ENCODE data around the gene ARHGEF25. TPM values are rescaled to one million over a fixed set of nuclear protein-coding genes. Genes with fewer than 3 reads are reported as not detected.

Gene ARHGEF25
- total and polyA plus RNA-seq, 2 of the 13 experiments (the other 11 are each of a cell fraction or from before 2014, with no cell fraction given): 11.5 to 12.5 TPM

DNA sequence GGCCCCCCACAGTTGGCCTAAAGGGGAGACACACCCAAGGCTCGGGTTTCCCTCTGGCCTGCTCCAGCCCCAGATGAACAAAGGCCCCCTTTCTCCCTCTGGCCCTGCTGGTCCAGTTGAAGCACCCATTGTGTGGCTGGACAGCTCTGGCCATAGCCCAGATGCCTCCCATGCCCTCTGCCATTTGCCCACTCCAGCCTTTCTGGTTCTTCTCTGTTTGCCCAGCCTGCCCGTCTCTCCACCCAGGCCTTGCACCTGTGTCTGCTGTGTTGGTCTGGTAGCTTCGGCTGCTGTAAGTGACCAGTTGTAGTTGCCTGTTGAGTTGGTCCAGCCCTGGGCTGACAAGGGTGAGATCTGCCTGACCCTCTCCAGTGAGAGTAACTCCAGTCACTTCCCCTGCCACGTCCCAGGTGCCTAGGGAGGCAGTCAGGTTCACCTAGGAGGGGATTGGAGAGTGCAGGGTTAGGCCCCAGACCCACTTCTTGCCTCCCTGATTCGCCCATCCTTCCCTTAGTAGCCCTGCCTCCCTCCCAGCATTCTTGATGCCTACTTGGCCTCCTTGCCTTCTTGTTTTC, 18.7 kb downstream of the ARHGEF25 start (continued):
- TF ChIP-seq, protein P1, sequence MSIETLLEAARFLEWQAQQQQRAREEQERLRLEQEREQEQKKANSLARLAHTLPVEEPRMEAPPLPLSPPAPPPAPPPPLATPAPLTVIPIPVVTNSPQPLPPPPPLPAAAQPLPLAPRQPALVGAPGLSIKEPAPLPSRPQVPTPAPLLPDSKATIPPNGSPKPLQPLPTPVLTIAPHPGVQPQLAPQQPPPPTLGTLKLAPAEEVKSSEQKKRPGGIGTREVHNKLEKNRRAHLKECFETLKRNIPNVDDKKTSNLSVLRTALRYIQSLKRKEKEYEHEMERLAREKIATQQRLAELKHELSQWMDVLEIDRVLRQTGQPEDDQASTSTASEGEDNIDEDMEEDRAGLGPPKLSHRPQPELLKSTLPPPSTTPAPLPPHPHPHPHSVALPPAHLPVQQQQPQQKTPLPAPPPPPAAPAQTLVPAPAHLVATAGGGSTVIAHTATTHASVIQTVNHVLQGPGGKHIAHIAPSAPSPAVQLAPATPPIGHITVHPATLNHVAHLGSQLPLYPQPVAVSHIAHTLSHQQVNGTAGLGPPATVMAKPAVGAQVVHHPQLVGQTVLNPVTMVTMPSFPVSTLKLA (IDR thresholded peaks at IDR 0.05): no peak
- TF ChIP-seq, protein P2, sequence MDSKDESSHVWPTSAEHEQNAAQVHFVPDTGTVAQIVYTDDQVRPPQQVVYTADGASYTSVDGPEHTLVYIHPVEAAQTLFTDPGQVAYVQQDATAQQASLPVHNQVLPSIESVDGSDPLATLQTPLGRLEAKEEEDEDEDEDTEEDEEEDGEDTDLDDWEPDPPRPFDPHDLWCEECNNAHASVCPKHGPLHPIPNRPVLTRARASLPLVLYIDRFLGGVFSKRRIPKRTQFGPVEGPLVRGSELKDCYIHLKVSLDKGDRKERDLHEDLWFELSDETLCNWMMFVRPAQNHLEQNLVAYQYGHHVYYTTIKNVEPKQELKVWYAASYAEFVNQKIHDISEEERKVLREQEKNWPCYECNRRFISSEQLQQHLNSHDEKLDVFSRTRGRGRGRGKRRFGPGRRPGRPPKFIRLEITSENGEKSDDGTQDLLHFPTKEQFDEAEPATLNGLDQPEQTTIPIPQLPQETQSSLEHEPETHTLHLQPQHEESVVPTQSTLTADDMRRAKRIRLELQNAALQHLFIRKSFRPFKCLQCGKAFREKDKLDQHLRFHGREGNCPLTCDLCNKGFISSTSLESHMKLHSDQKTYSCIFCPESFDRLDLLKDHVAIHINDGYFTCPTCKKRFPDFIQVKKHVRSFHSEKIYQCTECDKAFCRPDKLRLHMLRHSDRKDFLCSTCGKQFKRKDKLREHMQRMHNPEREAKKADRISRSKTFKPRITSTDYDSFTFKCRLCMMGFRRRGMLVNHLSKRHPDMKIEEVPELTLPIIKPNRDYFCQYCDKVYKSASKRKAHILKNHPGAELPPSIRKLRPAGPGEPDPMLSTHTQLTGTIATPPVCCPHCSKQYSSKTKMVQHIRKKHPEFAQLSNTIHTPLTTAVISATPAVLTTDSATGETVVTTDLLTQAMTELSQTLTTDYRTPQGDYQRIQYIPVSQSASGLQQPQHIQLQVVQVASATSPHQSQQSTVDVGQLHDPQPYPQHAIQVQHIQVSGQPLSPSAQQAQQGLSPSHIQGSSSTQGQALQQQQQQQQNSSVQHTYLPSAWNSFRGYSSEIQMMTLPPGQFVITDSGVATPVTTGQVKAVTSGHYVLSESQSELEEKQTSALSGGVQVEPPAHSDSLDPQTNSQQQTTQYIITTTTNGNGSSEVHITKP (CRISPR knock-in tag; IDR thresholded peaks at IDR 0.05; ENCODE audit: low read depth): no peak

DNA sequence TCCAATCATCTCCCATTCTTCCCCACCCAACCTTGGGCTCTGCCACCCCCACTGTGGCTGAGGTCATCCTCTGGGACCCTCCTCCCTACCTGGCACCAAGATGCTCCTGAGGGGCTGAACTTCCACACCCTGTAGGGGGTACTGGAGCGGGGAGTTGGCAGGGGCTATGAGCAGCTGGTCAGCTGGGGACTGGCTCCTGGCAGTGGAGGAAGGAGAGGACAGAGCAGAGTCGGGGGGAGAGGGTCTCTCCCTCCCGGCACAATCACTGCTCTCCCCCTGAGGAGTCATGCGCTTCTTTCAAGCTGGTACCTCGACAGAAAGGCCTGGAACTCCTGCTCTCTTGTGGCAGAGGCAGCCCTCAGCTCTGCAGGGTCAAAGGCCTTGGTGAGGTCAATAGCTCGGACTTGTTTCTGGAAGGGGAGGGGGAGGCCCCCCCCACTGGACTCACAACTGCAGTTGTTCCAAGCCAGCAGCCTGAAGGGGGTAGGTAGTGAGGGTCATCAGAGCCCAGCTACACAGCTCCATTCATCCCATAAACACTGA, 19.7 kb downstream of the ARHGEF25 start:
- POLR2A ChIA-PET: interaction anchor here (0.9 to 1.8 kb wide), 2 partner anchors 50 to 134 kb away, joined by 3 to 5 read pairs; no protein-coding TSS in a partner anchor
- Histone ChIP-seq H3K4me3 (replicated peaks in 1 of 3; ENCODE audit: insufficient read depth in 1 of 3, low read depth in 2 of 3, low read length in 3 of 3) (no peak overlapping the region), H3K36me3 (replicated peaks in 1 of 2; ENCODE audit: control insufficient read depth in 1 of 2, insufficient read depth in 2 of 2, low read length in 2 of 2) (0 out of 5 replicates have a peak, but pooled peaks cover 0 to 3% of the 10 kb centered on the region in 2 experiments), H3K9me3 (ENCODE audit: low read length) (no peaks in the 10 kb centered on the region), H3K4me1 (ENCODE audit: insufficient read depth, low read length) (peaks cover 28% of the 10 kb centered on the region), H2AFZ (ENCODE audit: low read length) (no peak overlapping the region), H3K27ac (ENCODE audit: extremely low read length, insufficient read depth, low read length) (no peak overlapping the region), H3K27me3 (ENCODE audit: control insufficient read depth in 1 of 2, insufficient read depth in 2 of 2, low read length in 2 of 2) (no peaks in the 10 kb centered on the region; a peak in 1 of 5 replicates), H3K4me2 (ENCODE audit: low read depth, low read length) (no peak overlapping the region; the same call in 1 of the 2 replicates), H4K20me1 (ENCODE audit: insufficient read depth, low read length) (no peaks in the 10 kb centered on the region), H3K79me2 (ENCODE audit: insufficient read depth, low read length) (no peaks in the 10 kb centered on the region), H3K9ac (ENCODE audit: insufficient read depth, low read depth, low read length) (no peak overlapping the region)
- ATAC-seq: no peak
- DNase-seq (ENCODE audit: low spot score): no peak
- 67% methylated on average over 6 of the region's 6 CpGs for WGBS (ENCODE audit: low lambda C conversion rate)
- no peak for FAIRE-seq
- CTCF ChIA-PET (ENCODE audit: low intra/inter-chr PET ratio, low total read pairs): no interaction called here
- in situ Hi-C loops (cut with HindIII; ENCODE audit: extremely low pct_ligation_motif_present, low pct_unique_long_range_greater_than_20kb): no loop called here
- no TSS peak for BruUV-seq (replicated peaks)
- intact Hi-C loops (cut with micrococcal nuclease; ENCODE audit: unreplicated experiment): no loop called here
- TF ChIP-seq ZMYM2 (CRISPR knock-in tag; IDR thresholded peaks at IDR 0.05) (no peak), MBD4 (IDR thresholded peaks at IDR 0.05; ENCODE audit: borderline replicate concordance, low read length) (no peak), NR2C2 (CRISPR knock-in tag; IDR thresholded peaks at IDR 0.05; ENCODE audit: borderline replicate concordance) (0 out of 2 replicates have a peak, but pooled peaks have one; percentile 45), SAFB2 (CRISPR knock-in tag; IDR thresholded peaks at IDR 0.05; ENCODE audit: borderline replicate concordance, low read depth) (no peak), ZNF761 (CRISPR knock-in tag; conservative IDR thresholded peaks at IDR 0.05) (no peak), ZNF674 (CRISPR knock-in tag; IDR thresholded peaks at IDR 0.05; ENCODE audit: low read depth) (no peak), RNF2 (conservative IDR thresholded peaks at IDR 0.05; ENCODE audit: low read depth) (no peak), ZNF550 (CRISPR knock-in tag; IDR thresholded peaks at IDR 0.05; ENCODE audit: borderline replicate concordance) (no peak), NR2F6 (IDR thresholded peaks at IDR 0.05) (peak; percentile 53; the same call in 1 of the 2 replicates), NR2F6 (CRISPR knock-in tag; IDR thresholded peaks at IDR 0.05) (0 out of 2 replicates have a peak, but pooled peaks have one; percentile 19), ZNF343 (CRISPR knock-in tag; IDR thresholded peaks at IDR 0.05) (no peak), NCOA2 (CRISPR knock-in tag; IDR thresholded peaks at IDR 0.05) (no peak), HNF4A (CRISPR knock-in tag; IDR thresholded peaks at IDR 0.05) (0 out of 2 replicates have a peak, but pooled peaks have one; percentile 7)
- TF ChIP-seq, protein P3, sequence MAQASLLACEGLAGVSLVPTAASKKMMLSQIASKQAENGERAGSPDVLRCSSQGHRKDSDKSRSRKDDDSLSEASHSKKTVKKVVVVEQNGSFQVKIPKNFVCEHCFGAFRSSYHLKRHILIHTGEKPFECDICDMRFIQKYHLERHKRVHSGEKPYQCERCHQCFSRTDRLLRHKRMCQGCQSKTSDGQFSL (CRISPR knock-in tag; IDR thresholded peaks at IDR 0.05): peak; percentile 83
- TF ChIP-seq, protein P4, sequence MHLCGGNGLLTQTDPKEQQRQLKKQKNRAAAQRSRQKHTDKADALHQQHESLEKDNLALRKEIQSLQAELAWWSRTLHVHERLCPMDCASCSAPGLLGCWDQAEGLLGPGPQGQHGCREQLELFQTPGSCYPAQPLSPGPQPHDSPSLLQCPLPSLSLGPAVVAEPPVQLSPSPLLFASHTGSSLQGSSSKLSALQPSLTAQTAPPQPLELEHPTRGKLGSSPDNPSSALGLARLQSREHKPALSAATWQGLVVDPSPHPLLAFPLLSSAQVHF (CRISPR knock-in tag; IDR thresholded peaks at IDR 0.05): no peak
